ENCODE results near the gene ILK.

ILK gene

DNA sequence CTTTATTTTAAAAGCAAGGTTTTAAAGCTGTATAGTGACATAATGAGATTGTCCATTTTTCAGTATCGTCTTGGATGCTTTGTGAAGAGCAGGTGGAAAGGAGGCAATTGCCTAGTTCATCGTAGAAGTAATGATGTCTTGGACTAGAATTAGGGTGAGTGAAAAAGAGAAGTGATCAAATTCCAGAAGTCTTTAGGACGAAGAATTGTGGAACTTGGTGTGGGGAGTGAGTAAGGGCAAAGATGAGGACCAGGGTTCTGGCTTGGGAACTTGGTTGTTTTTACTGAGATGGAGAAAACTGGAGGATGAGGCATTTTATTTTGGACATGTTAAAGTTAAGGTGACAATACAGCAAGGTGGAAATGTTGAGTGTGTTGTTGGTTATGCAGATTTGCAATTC lies 1.2 kb downstream of the ILK start:
- no peak for DNase-seq (ENCODE audit: low read depth in 2 of 3, low spot score in 1 of 3)

DNA sequence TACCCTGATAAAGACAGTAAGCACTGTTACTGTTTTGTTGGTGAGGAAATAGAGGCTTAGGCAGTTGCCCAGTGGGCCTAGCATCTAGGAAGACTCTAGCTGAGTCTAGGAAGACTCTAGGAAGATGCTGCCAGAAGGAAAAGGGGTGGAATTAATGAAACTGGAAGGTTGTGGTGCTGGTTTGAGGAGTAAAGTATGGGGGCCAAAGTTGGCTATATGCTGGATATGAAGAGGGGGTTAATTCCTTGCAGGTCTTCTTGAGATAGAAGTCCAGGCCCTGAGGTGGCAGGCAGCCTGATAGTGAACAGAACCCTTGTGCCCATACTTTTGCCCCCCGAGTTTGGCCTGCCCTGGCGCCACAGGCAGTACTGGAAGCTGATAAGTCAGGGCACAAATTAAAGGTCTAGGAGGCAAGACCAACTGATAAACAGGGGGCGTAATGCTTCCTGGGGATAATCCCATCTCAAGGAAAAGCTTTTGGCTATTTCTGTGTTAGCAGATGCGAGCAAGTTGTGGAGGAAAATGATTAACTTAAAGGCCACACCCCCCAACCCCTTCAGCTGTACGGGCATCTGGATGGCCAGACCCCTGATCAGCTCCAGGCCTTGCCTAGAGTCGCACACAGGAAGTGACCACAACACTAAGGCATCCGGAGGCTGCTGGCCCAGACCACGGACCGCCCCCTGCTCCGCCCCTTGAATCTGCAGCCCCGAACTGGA lies 3.1 kb downstream of the ILK start:
- DNase-seq (ENCODE audit: low read depth in 2 of 3, low spot score in 1 of 3): peak; percentile 31 to 61 (median 51)

GRCh38 chr11:6607190-6607795 lies 3.7 kb downstream of the ILK start:
- DNase-seq (ENCODE audit: low read depth in 2 of 3, low spot score in 1 of 3): no peak

GRCh38 chr11:6608011-6608410 lies 4.4 kb downstream of the ILK start:
- DNase-seq (ENCODE audit: low read depth in 2 of 3, low spot score in 1 of 3): no peak

DNA sequence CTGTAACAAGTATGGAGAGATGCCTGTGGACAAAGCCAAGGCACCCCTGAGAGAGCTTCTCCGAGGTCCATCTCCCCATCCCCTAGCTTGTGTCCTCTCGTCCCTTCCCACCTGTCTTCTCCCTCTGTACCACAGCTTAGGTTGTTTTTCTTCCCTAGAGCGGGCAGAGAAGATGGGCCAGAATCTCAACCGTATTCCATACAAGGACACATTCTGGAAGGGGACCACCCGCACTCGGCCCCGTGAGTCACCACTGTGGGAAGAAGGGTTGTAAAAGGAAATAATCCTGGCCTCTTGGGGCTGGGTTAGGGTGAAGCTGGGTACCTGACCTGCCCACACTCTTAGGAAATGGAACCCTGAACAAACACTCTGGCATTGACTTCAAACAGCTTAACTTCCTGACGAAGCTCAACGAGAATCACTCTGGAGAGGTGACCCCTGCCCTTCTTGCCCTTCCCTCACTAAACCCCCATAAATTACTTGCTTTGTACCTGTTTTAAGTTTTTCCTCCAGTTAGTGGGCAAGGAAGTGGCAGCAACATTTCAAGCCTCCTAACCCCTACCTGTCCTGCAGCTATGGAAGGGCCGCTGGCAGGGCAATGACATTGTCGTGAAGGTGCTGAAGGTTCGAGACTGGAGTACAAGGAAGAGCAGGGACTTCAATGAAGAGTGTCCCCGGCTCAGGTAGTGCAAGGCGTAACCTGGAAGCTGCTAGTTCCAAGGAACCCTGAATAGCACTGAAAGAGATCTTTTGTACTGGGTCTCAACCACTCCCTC lies 5.3 kb downstream of the ILK start:
- DNase-seq (ENCODE audit: low read depth in 2 of 3, low spot score in 1 of 3): no peak

DNA sequence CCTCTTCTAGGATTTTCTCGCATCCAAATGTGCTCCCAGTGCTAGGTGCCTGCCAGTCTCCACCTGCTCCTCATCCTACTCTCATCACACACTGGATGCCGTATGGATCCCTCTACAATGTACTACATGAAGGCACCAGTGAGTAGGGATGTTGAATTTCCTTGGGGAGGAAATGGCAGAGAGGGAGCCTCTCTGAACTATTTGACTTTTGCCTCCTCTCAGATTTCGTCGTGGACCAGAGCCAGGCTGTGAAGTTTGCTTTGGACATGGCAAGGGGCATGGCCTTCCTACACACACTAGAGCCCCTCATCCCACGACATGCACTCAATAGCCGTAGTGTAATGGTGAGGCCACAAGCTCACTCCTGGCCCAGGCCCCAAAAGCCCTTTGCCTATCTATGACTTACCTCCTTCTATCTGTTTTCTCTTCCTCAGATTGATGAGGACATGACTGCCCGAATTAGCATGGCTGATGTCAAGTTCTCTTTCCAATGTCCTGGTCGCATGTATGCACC lies 6.0 kb downstream of the ILK start:
- DNase-seq (ENCODE audit: low read depth in 2 of 3, low spot score in 1 of 3): no peak

DNA sequence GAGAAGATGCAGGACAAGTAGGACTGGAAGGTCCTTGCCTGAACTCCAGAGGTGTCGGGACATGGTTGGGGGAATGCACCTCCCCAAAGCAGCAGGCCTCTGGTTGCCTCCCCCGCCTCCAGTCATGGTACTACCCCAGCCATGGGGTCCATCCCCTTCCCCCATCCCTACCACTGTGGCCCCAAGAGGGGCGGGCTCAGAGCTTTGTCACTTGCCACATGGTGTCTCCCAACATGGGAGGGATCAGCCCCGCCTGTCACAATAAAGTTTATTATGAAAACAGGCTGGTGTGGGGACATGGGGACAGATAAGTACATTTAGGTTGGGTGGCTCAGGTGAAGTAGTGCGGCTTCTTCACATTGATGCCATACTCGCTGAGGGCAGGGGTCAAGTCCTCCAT lies 7.0 kb downstream of the ILK start:
- no peak for DNase-seq (ENCODE audit: low read depth in 2 of 3, low spot score in 1 of 3)

DNA sequence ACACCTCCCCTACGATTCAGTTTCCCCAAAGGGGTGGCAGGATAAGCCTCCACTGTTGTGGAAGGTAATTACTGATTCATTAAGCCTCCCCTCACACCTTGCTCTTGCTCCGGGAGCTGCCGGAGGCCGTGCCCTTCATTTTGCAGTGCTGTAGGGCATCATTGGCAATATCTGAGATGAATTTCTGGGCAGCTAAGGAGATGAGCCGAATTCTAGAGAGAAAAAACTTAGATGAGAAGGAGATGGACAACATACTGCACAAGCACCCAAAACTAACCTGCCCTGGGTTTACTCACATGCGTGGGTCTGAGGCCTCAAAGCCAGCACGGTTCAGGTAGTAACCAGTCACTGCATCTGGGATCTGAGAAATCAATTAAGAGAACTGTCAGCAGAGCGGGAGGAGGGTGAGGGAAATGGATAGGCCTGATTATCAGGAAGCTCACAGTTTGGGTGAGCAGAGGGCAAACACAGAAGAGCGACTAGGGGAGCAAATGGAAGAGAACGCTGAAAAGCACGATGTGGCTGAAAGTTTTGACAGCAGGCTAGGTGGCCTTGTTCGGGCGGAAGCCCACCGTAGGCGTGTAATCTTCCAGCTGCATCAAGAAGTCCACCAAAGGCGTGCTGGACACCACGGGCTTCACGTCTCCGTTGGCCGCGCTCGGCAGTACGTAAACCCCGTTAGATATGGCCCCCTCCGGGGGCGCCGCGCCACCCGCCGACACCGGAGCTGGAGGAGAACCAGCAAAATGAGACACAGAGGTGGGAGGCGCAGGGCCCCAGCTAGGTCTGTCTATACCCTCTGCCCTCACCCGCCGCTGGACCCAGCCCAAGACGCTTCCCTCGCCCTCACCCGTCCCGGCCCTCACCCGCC lies 7.8 kb downstream of the ILK start:
- no peak for DNase-seq (ENCODE audit: low read depth in 2 of 3, low spot score in 1 of 3)

- DNase-seq (ENCODE audit: low read depth in 2 of 3, low spot score in 1 of 3): no peak
These were observed 8.3 kb downstream of the ILK start for GRCh38 chr11:6611963-6612212.

- peak; percentile 87 to 93 (median 87) for DNase-seq (ENCODE audit: low read depth in 2 of 3, low spot score in 1 of 3)
These were observed 8.9 kb downstream of the ILK start, which contains the start of gene TAF10 for GRCh38 chr11:6612213-6613041. Gene TAF10, minus strand, starts transcription at chr11:6612216. Its CDS starts 27 bp downstream, at chr11:6612189.

GRCh38 chr11:6613496-6613895 lies 9.9 kb downstream of the ILK start:
- no peak for DNase-seq (ENCODE audit: low read depth in 2 of 3, low spot score in 1 of 3)

DNA sequence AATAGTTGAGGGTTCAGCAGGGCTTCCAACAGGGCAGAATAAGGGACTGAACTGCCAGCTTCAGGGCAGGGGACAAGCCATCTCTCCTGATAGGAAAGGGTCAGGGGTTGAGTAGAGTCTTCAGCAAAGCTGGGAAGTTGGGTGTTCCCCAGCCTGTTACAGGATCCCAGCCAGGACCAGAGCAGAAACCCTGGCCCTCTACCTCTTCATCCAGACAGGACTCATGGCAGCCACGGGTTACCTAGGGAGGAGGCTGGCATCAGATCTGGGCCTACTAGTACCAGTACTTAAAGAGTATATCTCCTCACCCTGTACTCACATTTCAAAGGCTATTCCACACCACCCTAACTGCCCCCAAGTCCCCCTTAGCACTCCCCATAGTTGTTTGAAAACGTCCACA lies 10.9 kb downstream of the ILK start:
- no peak for DNase-seq (ENCODE audit: low read depth in 2 of 3, low spot score in 1 of 3)

GRCh38 chr11:6615046-6615445 lies 11.5 kb downstream of the ILK start:
- no peak for DNase-seq (ENCODE audit: low read depth in 2 of 3, low spot score in 1 of 3)

DNA sequence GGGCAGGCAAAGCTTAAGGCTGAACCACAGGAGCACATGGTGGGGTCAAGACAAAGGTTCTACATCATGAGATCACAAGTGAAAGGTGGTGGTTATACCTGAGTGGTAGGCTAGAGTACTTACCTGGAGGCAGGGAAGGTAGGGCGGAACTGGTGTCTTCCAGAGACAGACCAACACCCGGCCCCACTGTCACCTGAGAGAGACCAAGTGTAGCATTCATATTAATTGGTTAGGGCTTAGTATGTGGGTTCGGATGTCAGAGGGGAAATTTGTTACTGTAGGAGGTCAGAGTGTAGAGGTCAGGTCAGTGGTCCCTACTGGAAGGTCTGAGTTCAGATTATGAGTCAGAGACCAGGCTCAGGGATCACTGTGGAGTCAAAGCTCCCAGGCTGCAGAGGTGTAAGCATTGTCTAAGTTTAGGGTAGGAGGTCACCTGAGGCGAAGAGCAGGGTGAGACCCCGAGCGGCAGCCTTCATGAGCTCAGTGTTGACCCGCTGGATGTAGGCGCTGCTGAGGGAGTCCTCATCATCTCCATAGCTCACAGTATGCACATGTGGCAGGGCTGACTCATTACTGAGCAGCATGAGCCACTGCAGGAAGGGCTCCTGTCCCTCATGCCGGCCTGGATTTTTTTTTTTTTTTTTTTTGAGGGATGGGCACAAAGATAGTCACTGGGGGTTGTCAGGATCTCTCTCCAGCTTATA lies 12.5 kb downstream of the ILK start:
- no peak for DNase-seq (ENCODE audit: low read depth in 2 of 3, low spot score in 1 of 3)

DNA sequence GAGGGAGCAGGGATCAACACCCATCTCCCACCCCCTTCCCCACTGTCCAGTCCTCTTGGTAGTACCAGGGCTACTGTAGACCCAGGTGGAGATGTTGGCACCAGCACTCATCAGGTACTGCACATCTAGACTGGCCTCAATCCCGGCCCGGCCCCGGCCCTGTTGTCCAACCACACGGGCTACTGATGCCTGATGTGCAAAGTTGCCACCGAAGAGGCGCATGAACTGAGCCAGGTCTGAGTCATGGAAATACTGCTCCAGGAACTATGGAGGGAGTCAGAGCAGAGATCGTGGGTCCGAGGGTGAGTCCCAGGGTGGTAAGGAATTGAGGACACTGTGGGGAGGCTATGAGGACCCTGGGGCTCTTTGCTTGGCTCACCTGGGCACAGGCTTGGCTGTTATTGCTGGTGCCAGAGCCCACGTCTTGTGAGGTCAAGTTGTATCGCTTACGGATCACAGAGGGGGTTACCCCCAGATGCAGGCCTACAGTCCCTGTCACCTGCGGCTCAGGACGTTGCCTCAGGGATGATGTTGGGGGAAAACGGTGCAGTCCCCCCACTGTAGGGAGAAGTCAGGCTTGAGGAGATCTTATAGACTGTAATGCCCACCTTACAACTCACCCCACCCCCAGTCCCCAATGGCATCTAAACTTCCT lies 13.1 kb downstream of the ILK start:
- DNase-seq (ENCODE audit: low read depth in 2 of 3, low spot score in 1 of 3): no peak

DNA sequence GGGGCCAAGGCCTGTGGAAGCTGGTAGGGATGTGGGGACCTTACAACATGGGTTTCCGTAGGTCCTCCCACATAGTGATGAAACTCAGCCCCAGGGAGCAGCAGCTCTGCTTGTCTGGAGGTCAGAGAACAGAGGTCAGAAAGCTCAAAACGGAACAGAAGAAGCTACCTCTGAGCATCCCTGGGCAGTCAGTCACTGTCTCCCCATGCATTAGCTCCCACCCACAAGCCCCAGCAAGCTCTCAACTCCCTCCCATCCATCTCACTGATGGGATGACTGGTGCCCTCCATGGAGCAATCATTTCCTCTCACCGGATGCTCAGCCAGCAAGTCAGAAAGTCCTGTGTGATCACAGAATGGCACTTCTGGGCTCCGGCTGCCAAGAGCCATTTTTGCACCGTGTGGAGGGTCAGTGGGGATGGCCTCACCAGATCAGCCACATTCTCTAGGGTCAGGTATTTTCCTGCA lies 13.8 kb downstream of the ILK start:
- DNase-seq (ENCODE audit: low read depth in 2 of 3, low spot score in 1 of 3): no peak

DNA sequence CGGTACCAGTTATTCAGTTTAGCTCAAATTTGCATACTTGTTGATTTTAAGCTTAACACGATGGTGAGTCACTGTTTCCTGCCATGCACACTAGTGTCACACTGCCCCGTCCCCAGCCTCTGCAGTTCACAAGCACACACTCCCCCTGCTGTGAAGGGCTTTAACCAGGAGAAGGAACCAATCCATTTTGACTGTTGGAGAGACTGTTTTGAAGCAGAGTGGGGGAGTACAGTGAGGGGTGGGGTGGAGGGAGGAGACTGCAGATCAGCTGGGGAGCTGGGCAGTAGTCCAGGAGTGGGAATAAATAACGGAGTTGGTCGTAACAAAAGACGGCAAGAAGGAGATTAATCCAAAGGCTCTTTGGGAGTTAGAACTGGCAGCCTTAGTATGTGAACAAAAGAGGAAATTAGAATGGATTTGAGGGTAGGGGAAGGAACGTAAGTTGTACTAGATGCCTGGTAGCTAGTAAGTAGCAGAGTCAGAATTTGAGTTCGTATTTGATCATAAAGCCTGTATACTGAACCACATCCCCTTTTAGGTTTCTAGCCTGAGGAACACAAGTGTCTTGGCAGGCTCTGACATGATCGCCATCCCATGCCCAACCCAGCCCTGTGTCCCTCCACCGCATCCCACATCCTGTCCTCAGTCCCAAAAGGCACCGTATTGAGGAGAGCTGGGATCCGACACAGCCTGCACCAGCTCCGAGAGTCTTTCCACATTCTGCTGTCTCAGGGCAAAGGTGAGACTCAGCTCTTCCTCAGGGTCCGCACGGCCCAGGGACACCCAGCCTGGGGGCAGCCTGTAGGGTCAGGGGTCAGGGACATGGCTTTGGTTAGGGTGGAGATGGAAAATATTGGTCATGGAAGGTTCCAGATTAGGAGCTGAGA lies 14.8 kb downstream of the ILK start:
- DNase-seq (ENCODE audit: low read depth in 2 of 3, low spot score in 1 of 3): peak in 1 of 3 donors; percentile 33

Data from stimulated activated CD4-positive, alpha-beta T cell treated with anti-CD3 and anti-CD28 coated beads, Interleukin-12 subunit alpha, Interleukin-12 subunit beta, amount 100 ng/mL, for 48 hours (primary cell).